ENCODE data around the gene NHEJ1. TPM values are rescaled to one million over a fixed set of nuclear protein-coding genes. Genes with fewer than 3 reads are reported as not detected.

The NHEJ1 gene
- total RNA-seq, 5 donors from 2014 or later (not counting 1 experiment from before 2014, with no cell fraction given) = 17.3 to 21.1 (median 18.2) TPM

- Mint-ChIP-seq H3K27me3 (no peaks in the 10 kb centered on the region), H3K4me3 (no peak overlapping the region), H3K9me3 (no peaks in the 10 kb centered on the region), H3K4me1 (peaks cover 12 to 30% (median 17%) of the 10 kb centered on the region in 3 donors), H3K27ac (no peak overlapping the region), H3K36me3 (peaks cover 39% of the 10 kb centered on the region)
- peaks cover 0 to 2% of the 10 kb centered on the region in 2 experiments for H3K4me1 ChIP-seq (ENCODE audit: control insufficient read depth in 1 of 2, extremely low read depth in 1 of 2, insufficient read depth in 2 of 2, low read length in 2 of 2)
- ATAC-seq (replicated peaks in 1 of 4) = no peak
- H3K36me3 ChIP-seq (ENCODE audit: control insufficient read depth in 2 of 2, extremely low read depth in 1 of 2, insufficient read depth in 1 of 2, low read length in 1 of 2) = no peaks in the 10 kb centered on the region
- CTCF ChIA-PET = interaction anchor here in 1 of 2 donors (0.6 kb wide), 1 partner anchor 487 kb away, joined by 4 read pairs; no protein-coding TSS in a partner anchor
- no peaks in the 10 kb centered on the region for H3K9me3 ChIP-seq
- no peak for DNase-seq
- H3K27ac ChIP-seq (ENCODE audit: low read length) = no peak overlapping the region
- H3K27me3 ChIP-seq (replicated peaks in 1 of 2; ENCODE audit: control insufficient read depth in 2 of 2, extremely low read depth in 1 of 2, insufficient read depth in 2 of 2, low read length in 1 of 2) = no peaks in the 10 kb centered on the region
- H3K4me3 ChIP-seq (ENCODE audit: control insufficient read depth in 1 of 2, extremely low read depth in 1 of 2, low read length in 1 of 2) = no peak overlapping the region
- POLR2A ChIA-PET = no interaction called here
These were observed 74.4 kb downstream of the NHEJ1 start for GRCh38 chr2:219086196-219086595.

- CTCF ChIA-PET = no interaction called here
- H3K27ac Mint-ChIP-seq = no peak overlapping the region
- H3K4me3 Mint-ChIP-seq = no peak overlapping the region
- DNase-seq (no peak), ATAC-seq (replicated peaks in 1 of 4) (no peak)
- no peaks in the 10 kb centered on the region for H3K9me3 Mint-ChIP-seq
- H3K36me3 Mint-ChIP-seq = peaks cover 27% of the 10 kb centered on the region
- no peaks in the 10 kb centered on the region for H3K27me3 Mint-ChIP-seq
- H3K36me3 ChIP-seq (ENCODE audit: control insufficient read depth in 2 of 2, extremely low read depth in 1 of 2, insufficient read depth in 1 of 2, low read length in 1 of 2) = no peaks in the 10 kb centered on the region
- POLR2A ChIA-PET = interaction anchor here in 1 of 2 donors (0.6 kb wide), 1 partner anchor 16 kb away, joined by 3 read pairs; no protein-coding TSS in a partner anchor
- H3K4me1 ChIP-seq (ENCODE audit: control insufficient read depth in 1 of 2, extremely low read depth in 1 of 2, insufficient read depth in 2 of 2, low read length in 2 of 2) = peaks cover 0 to 2% of the 10 kb centered on the region in 2 experiments
- no peak overlapping the region for H3K4me3 ChIP-seq (ENCODE audit: control insufficient read depth in 1 of 2, extremely low read depth in 1 of 2, low read length in 1 of 2)
- H3K27me3 ChIP-seq (replicated peaks in 1 of 2; ENCODE audit: control insufficient read depth in 2 of 2, extremely low read depth in 1 of 2, insufficient read depth in 2 of 2, low read length in 1 of 2) = no peaks in the 10 kb centered on the region
- no peak overlapping the region for H3K27ac ChIP-seq (ENCODE audit: low read length)
- no peaks in the 10 kb centered on the region for H3K9me3 ChIP-seq
- peaks cover 12 to 30% (median 17%) of the 10 kb centered on the region in 3 donors for H3K4me1 Mint-ChIP-seq
These were observed 75.8 kb downstream of the NHEJ1 start for GRCh38 chr2:219084791-219085190.

- ChIA-PET CTCF (interaction anchor here in 1 of 2 donors (0.8 kb wide), 1 partner anchor 27 kb away, joined by 3 read pairs; no protein-coding TSS in a partner anchor), POLR2A (no interaction called here)
- peaks cover 0 to 2% of the 10 kb centered on the region in 2 experiments for H3K4me1 ChIP-seq (ENCODE audit: control insufficient read depth in 1 of 2, extremely low read depth in 1 of 2, insufficient read depth in 2 of 2, low read length in 2 of 2)
- H3K27ac ChIP-seq (ENCODE audit: low read length) = no peak overlapping the region
- H3K9me3 ChIP-seq = no peaks in the 10 kb centered on the region
- H3K27me3 ChIP-seq (replicated peaks in 1 of 2; ENCODE audit: control insufficient read depth in 2 of 2, extremely low read depth in 1 of 2, insufficient read depth in 2 of 2, low read length in 1 of 2) = no peaks in the 10 kb centered on the region
- no peaks in the 10 kb centered on the region for H3K27me3 Mint-ChIP-seq
- no peak overlapping the region for H3K27ac Mint-ChIP-seq
- peaks cover 12 to 26% (median 15%) of the 10 kb centered on the region in 3 donors for H3K4me1 Mint-ChIP-seq
- H3K36me3 Mint-ChIP-seq = peaks cover 20% of the 10 kb centered on the region
- no peak overlapping the region for H3K4me3 Mint-ChIP-seq
- H3K36me3 ChIP-seq (ENCODE audit: control insufficient read depth in 2 of 2, extremely low read depth in 1 of 2, insufficient read depth in 1 of 2, low read length in 1 of 2) = peaks cover 0 to 3% of the 10 kb centered on the region in 2 donors
- no peak overlapping the region for H3K4me3 ChIP-seq (ENCODE audit: control insufficient read depth in 1 of 2, extremely low read depth in 1 of 2, low read length in 1 of 2)
- DNase-seq (no peak), ATAC-seq (replicated peaks in 1 of 4) (no peak)
- no peaks in the 10 kb centered on the region for H3K9me3 Mint-ChIP-seq
- no CpG with 5 or more reads among the region's 5 CpGs for WGBS (ENCODE audit: insufficient coverage)
These were observed 78.2 kb downstream of the NHEJ1 start for GRCh38 chr2:219082332-219082958.

- H3K9me3 ChIP-seq = no peaks in the 10 kb centered on the region
- H3K27ac Mint-ChIP-seq = no peak overlapping the region
- peaks cover 5 to 9% of the 10 kb centered on the region in 2 donors for H3K36me3 ChIP-seq (ENCODE audit: control insufficient read depth in 2 of 2, extremely low read depth in 1 of 2, insufficient read depth in 1 of 2, low read length in 1 of 2)
- H3K9me3 Mint-ChIP-seq = no peaks in the 10 kb centered on the region
- peaks cover 18% of the 10 kb centered on the region for H3K36me3 Mint-ChIP-seq
- DNase-seq (no peak), ATAC-seq (replicated peaks in 1 of 4) (no peak)
- CTCF ChIA-PET = interaction anchor here in 1 of 2 donors (0.8 kb wide), 1 partner anchor 28 kb away, joined by 3 read pairs; no protein-coding TSS in a partner anchor
- POLR2A ChIA-PET = no interaction called here
- H3K27me3 Mint-ChIP-seq = no peaks in the 10 kb centered on the region
- peaks cover 0 to 2% of the 10 kb centered on the region in 2 experiments for H3K4me1 ChIP-seq (ENCODE audit: control insufficient read depth in 1 of 2, extremely low read depth in 1 of 2, insufficient read depth in 2 of 2, low read length in 2 of 2)
- H3K4me3 ChIP-seq (ENCODE audit: control insufficient read depth in 1 of 2, extremely low read depth in 1 of 2, low read length in 1 of 2) = no peak overlapping the region
- peaks cover 10 to 20% (median 12%) of the 10 kb centered on the region in 3 donors for H3K4me1 Mint-ChIP-seq
- no peak overlapping the region for H3K27ac ChIP-seq (ENCODE audit: low read length)
- no peaks in the 10 kb centered on the region for H3K27me3 ChIP-seq (replicated peaks in 1 of 2; ENCODE audit: control insufficient read depth in 2 of 2, extremely low read depth in 1 of 2, insufficient read depth in 2 of 2, low read length in 1 of 2)
- H3K4me3 Mint-ChIP-seq = no peak overlapping the region
These were observed 78.8 kb downstream of the NHEJ1 start for GRCh38 chr2:219081701-219082331.

- Mint-ChIP-seq H3K4me1 (peaks cover 5 to 13% (median 9%) of the 10 kb centered on the region in 3 donors), H3K4me3 (no peak overlapping the region), H3K9me3 (no peaks in the 10 kb centered on the region), H3K27ac (no peak overlapping the region), H3K36me3 (peaks cover 16% of the 10 kb centered on the region), H3K27me3 (no peaks in the 10 kb centered on the region)
- POLR2A ChIA-PET = interaction anchor here in 1 of 2 donors (1.1 kb wide), 1 partner anchor 95 kb away, joined by 5 read pairs; the partner anchor contains the start of gene CNPPD1
- H3K27me3 ChIP-seq (replicated peaks in 1 of 2; ENCODE audit: control insufficient read depth in 2 of 2, extremely low read depth in 1 of 2, insufficient read depth in 2 of 2, low read length in 1 of 2) = no peaks in the 10 kb centered on the region
- CTCF ChIA-PET = interaction anchor here (0.9 to 1.2 kb wide), 2 partner anchors 10 to 39 kb away, joined by 3 read pairs; no protein-coding TSS in a partner anchor
- DNase-seq (no peak), ATAC-seq (replicated peaks in 1 of 4) (no peak)
- no peak overlapping the region for H3K4me3 ChIP-seq (ENCODE audit: control insufficient read depth in 1 of 2, extremely low read depth in 1 of 2, low read length in 1 of 2)
- H3K36me3 ChIP-seq (ENCODE audit: control insufficient read depth in 2 of 2, extremely low read depth in 1 of 2, insufficient read depth in 1 of 2, low read length in 1 of 2) = peaks cover 5 to 16% of the 10 kb centered on the region in 2 donors
- no peak overlapping the region for H3K27ac ChIP-seq (ENCODE audit: low read length)
- no peaks in the 10 kb centered on the region for H3K9me3 ChIP-seq
- 100% methylated on average over 2 of the region's 7 CpGs for WGBS (ENCODE audit: insufficient coverage)
- no peaks in the 10 kb centered on the region for H3K4me1 ChIP-seq (ENCODE audit: control insufficient read depth in 1 of 2, extremely low read depth in 1 of 2, insufficient read depth in 2 of 2, low read length in 2 of 2)
These were observed 79.5 kb downstream of the NHEJ1 start for GRCh38 chr2:219081096-219081495.

- no peaks in the 10 kb centered on the region for H3K27me3 Mint-ChIP-seq
These were observed 81.2 kb downstream of the NHEJ1 start for GRCh38 chr2:219079417-219079816.

More at GRCh38 chr2:219079417-219079816, 81.2 kb downstream of the NHEJ1 start:
- Mint-ChIP-seq H3K9me3 (no peaks in the 10 kb centered on the region), H3K27ac (no peak overlapping the region), H3K4me1 (no peaks in the 10 kb centered on the region), H3K36me3 (peaks cover 28% of the 10 kb centered on the region), H3K4me3 (no peak overlapping the region)
- Histone ChIP-seq H3K36me3 (ENCODE audit: control insufficient read depth in 2 of 2, extremely low read depth in 1 of 2, insufficient read depth in 1 of 2, low read length in 1 of 2) (peaks cover 5 to 31% of the 10 kb centered on the region in 2 donors), H3K4me1 (ENCODE audit: control insufficient read depth in 1 of 2, extremely low read depth in 1 of 2, insufficient read depth in 2 of 2, low read length in 2 of 2) (no peaks in the 10 kb centered on the region), H3K27me3 (replicated peaks in 1 of 2; ENCODE audit: control insufficient read depth in 2 of 2, extremely low read depth in 1 of 2, insufficient read depth in 2 of 2, low read length in 1 of 2) (no peaks in the 10 kb centered on the region), H3K27ac (ENCODE audit: low read length) (no peak overlapping the region), H3K9me3 (no peaks in the 10 kb centered on the region), H3K4me3 (ENCODE audit: control insufficient read depth in 1 of 2, extremely low read depth in 1 of 2, low read length in 1 of 2) (no peak overlapping the region)
- DNase-seq = no peak
- no peak for ATAC-seq (replicated peaks in 1 of 4)
- WGBS (ENCODE audit: insufficient coverage) = 89% methylated on average over 1 of the region's 2 CpGs
- POLR2A ChIA-PET = no interaction called here
- CTCF ChIA-PET = interaction anchor here in 1 of 2 donors (0.5 kb wide), 1 partner anchor 12 kb away, joined by 3 read pairs; no protein-coding TSS in a partner anchor
